Kidney capillary endothelial cell (primary cell): ENCODE data around the gene NYAP2.

ENCODE experiments used
- DNase-seq: peaks from one replicate; pipeline ENCODE4 v3.0.0-alpha.2; 2018; ENCODE audit warnings: low spot score

The NYAP2 gene

DNA sequence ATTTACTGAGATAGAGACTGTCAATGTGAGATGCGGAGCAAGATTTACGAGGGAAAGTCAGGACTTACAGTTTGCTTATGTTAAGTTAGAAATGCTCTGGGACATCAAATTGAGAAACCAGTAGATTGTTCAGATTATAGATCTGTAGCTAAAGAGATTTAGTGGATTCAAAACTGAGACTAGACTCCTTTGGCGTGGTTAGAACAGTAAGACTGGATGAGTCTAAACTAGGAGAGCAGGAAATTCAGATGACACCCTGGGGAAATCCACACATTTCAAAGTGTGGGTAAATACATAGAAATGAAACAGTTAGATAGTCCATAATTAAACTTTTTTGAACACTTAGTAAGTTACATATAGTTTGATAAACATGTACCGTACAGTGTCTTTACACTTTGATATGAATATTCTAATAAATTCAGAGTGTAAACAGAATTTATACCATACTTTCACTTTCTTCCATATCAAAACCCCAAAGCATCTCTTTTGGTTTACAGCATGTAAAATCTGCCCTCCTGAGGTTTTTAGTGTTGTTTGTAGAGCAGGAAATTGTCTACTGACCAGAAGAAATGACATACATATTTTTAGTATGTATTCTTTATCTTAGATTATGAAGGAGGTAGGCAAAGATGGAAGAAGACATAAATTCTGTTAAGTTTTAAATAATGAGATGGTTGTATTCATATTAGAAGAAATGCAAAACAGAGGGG is 231.5 kb downstream of the NYAP2 start:
- no peak for DNase-seq

DNA sequence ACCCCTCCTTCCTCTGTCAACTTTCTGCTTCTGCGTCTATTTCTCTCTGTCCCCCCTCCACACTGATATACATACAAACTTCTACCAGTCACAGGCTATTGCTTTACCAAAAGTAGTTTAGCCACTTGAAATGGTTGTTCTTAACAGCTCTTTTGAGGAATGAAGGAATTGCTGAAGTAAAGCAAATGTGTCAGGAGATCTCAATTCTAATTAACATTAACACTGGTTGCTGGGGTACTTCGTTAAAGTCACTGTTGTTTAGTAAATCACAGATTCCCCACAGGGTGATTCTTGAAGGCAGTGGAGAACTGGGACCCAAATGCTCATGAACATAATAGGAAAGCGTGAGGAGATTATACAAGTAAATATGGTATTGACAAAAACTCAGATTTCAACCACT is 232.8 kb downstream of the NYAP2 start:
- no peak for DNase-seq

DNA sequence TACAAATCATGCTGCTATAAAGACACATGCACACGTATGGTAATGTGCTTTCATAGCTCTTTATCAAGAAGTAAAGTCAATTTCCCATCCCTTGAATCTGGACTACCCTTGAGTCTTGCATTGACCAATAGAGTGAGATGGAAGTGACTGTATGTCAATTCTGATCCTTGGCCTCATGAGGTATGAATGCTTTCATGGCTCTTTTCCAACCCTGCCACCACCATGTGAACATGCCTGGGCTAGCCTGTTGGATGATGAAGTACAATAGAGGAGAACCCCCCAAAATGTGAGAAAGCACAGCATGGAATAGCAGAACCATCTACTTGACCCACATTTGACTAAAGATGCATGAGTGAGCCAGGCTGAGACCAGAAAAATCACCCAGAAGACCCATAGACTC is 237.0 kb downstream of the NYAP2 start:
- DNase-seq = no peak

DNA sequence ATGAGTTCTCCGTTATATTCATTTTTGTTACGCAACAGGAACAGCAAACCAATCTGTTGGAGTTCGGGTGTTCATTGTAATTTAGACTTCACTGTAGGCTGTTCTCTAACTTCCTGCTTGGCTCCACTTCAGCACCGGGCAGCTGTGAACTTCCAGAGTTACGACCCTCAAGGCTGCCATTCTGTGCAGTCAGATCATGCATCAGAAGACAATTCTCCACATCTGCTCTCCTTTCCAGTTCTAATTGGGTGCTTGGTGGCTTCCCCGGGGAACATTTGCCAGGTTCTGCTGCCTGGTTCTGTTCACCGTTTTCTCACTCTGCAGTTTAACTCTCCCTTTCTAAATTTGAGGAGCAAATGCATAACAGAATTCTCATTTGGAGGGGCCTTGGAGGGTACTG is 237.7 kb downstream of the NYAP2 start:
- no peak for DNase-seq

DNA sequence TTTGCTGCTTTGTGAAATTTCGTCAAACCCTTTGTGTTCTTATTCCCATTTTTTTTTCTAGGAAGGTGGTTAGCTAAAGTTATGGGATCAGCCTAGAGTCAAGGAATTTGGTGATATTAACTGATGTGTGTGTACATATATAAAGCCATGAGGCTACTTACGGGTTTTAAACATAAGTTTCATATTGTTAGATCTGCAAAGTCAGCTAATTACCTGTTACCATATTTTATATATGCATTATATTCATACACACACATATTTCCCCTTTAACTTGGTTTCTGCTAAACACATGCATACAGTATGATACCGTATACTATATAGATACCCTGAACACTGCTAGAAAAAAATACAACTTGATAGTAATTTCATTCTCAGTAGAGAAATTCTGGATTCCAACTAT is 241.0 kb downstream of the NYAP2 start:
- no peak for DNase-seq

DNA sequence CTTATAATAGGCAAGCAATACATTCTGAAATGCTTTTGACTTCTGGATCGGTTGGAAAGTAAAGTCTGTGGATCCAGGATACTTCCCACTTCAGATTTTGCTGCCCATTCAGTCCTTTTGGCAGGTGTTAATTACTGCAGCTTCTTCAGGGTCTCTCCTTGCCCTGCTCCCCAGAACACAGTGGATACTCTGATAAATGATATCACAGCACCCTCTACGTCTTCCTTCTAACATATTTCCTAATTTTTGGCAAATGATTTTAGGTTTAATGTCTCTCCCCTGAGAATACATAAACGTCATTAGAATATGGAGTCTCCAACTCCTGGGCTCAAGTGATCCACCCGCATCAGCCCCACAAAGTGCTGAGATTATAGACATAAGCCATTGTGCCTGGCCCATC is 249.8 kb downstream of the NYAP2 start:
- DNase-seq = no peak

DNA sequence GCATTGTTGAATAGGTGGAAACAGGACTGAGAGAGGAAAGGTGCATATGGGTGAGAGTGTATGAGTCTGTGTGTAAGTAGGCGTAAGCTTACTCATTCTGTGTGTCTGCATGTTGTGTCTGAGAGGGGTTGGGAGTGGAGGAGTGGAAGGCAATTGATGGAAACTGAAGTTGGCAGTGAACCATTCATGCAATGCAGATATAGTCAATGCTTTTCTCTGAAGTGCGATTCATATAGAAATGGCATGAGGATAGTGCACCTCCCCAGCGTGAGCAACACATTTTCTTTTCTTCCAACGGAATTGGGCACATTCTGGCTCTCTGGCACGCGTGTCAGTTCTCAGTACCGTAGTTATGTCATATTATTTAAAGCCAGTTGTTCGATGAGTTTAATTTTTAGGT is 250.5 kb downstream of the NYAP2 start:
- no peak for DNase-seq

DNA sequence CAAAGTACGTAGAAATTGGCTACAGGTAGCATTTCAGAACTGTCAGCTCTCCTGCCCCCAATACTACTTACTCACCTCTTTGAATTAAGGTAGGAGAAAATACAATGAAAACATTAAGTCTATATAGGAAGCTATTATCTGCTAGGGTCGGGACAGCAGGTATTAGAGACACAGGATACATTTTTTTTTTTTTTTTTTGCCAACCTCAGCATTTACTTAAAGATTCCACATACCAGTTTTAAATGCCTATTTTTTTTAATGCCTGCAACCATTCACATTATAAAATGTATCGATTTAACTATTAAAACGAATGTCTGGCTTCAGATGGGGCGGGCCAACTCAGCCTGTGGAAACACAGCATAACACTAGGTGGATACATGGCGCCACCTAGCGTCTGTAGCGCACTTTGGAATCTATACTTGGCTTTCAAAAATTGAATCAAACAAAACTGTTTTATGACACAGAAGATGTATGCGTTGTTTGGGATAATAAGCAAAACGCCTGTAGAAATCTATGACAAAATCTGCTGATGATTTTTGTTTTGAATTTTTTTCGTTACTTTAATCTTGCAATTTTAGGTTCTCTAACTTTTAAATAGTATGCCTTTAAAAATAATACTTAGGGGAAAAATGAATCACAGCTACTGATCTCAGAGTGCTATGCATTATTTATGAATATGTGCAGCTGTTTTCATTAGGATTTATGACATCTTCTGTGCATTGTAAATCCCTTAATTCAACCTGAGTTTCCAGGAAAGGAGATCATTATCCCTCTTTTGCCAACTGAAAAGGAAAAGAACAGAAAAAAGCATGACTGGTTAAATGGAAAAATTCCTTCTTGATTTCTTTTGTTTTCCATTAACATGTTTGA is 261.0 kb downstream of the NYAP2 start:
- peak; percentile 59 for DNase-seq

DNA sequence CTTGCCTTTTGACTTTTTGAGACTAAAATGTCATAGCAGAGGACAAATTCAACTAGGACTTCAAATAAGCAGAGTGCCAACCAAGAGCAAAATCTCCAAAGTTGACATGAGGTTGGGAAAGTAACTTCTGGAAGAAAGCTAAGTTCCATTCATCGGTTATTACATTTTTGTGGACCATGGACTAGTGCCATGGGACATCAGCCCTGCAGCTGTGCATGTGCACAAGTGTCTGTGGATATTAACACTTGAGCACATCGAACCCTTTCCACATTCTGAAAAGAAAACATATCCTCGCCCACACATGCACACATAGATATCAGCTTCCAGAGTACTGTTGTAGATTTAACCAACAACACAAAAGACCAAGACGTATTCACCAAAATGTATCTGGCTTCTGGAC is 262.6 kb downstream of the NYAP2 start:
- DNase-seq = no peak

DNA sequence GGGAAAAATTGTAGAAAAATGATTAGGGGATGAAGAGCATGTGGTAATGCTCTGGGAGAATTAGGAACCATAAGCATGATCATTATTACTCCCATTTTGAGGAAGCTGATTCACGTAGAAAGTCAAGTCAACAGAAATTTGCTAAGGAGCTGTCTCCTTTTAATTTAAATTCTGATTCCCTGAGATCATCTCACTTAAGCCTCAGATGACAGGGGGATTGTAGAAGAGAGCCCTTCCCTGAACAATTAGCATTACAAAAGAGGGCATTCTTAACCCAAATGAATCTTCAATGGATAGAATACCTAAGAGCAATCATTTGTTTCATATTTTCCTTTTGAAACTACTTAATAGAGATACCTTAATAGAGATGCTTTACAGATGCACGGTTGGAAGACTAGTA is 267.9 kb downstream of the NYAP2 start:
- no peak for DNase-seq

DNA sequence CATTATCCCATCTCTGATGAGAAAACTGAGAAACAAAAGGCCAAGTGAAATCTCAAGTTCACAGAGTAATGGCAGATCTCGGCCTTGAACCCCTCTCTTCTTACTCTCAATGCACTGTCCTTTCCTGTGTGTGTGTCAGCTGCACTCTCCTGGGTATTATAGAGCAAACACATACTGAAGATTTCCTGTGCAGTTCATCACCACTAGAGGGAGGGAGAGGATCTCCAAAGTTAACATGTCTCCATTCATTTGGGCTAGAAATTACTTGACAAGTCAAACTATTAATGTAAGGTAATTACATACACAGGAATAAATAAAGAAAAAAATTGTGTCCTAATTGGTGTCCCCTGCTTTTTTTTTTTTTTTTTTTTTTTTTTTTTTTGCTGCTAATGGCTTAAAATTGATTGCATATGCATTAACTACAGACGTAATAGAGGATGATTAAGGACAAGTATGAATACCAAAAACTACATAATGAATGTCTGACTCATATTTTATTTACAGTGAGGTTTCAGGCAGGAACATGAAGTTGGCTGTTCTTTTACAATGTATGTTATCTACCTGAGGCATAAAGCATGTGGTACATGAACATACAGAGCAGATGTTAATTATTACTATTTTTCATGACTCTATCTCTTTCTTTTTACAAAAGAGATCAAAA is 269.2 kb downstream of the NYAP2 start:
- DNase-seq = peak; percentile 50

DNA sequence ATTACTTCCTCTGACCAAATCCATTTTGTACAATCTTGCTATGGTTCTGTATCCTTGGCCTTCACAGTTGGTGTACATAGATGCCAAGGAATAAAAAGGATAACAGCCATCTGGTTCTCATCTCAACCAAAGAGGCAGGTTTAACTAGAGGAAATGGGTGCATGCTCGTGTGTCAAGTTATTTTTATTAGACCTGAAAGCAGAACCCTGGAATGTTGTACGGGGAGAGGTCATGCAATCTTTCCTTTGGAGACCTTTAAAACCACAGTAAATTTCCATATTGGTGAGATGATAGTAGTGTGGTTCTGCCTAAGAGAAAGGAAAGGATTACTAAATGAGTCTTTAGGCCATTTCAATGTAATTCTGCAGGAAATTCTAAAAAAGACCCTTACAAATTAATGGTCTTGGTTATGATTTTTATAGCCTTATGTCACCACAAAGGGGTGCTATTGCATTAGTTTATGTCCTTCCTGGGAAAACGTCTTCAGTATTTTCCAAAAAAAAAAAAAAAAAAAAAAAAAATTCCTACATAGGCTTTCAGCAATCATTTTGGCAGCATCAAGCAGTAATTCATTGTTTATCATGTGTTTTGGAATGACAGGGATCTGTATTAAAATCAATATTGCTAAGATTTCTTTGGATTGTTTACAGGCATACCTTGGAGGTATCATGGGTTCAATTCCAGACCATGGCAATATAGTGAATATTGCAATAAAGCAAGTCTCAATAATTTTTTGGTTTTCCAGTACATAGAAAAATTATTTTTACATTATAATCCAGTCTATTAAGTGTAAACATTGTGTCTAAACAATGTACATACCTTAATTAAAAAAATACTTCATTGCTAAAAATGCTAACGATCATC is 270.8 kb downstream of the NYAP2 start:
- peak; percentile 13 for DNase-seq

DNA sequence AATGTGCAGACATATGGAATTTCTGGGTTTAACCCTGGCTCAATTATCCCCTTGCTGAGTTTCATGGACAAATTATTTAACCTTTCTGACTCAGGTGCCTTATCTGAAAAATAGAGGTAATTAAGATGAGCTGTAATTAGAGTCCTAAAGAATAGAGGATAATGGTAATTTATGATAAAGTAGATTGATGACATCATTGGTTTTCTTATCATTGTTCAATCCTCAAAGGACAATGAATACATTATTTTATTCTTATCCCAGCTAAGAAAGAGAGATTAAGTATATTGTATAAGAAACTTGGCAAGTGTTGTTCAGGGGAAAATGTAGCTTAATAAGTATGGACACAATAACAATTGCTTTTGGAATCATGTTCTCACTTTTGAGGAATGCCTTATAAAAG is 279.3 kb downstream of the NYAP2 start:
- no peak for DNase-seq

DNA sequence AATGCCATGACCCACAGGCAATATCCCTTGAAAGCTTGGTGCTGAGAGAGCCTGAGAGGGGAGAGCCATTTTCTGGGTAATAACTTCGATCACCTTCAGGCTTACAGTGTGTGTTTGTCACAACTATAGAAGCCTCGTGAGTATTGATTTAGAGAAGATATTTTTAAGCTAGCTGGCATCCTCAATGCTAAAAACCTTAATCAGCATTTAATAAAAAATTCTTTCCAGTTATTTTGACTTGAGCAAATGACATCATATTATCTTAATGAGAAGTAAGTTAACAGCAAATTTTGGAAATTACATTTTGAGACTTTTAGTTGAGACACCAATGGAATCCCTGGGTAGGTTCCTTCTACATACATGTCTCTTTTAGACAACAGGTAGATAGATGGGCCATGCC is 283.7 kb downstream of the NYAP2 start:
- DNase-seq = no peak

DNA sequence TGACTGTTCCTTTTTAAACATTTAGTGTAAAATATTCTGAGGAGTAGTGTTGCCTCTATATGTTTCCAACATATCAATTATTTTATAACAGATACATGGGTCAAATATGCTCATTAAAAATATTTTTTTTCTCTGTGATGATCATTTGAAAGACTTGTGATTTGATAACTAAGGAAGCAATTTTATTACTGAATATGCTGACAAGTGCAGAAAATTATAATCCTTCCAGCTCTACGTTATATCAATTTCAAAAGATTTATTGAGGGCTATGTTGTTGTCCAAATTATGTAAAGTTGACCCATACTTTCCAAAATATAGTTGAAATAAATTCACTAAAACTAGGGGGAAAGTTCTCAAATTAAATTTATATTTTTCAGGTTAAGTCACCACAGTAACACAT is 290.6 kb downstream of the NYAP2 start:
- no peak for DNase-seq

DNA sequence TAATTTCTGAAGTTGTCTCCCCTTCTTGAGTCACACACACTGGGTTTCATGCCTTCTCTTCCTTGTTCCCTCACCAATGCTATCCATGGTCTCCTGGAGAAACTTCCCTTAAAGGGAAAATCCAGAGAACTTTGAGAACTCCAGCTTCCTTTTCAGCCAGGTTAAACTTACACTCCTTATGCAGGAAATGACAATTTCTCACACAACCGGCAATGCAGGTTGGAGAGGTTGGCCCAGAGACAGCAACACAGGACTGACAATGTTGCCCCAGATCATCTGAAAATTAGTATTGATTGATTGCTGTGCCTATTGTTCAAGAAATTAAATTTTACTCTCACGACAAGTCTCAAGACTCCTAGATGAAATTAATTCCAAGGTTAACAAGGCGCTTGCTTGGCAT is 292.2 kb downstream of the NYAP2 start:
- no peak for DNase-seq

DNA sequence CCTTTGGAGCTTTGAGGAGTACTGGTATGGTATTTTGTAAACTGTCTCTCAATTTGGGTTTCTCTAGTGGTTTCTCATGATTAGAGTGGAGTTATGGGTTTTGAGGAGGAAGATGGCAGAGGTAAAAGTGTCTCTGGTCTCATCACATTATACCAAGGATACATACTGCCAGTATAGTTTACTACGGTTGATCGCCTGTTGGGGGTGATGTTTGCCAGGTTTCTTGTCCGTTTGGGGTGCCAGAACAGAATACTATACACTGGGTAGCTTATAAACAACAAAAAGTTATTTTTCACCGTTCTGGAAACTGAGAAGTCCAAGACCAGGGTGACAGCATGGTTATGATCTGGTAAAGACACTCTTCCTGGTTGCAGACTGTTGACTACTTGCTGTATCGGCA is 293.7 kb downstream of the NYAP2 start:
- no peak for DNase-seq

DNA sequence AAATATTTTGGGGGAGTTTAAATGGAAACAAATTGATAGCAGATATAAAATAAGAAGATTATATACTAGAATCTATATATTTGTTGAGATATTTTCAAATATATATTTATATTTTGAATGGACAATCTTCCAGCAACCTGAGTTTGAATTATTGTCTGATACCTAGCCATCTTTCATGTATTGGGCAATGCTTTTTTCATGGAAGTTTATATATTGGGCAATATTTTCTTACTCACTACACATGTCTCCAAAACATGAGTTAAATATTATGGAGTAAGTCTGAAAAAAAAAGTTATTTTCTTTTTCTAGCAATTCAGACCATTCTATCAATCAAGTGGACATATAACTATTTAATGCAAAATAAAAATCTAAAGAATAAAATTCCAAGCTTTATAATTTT is 295.2 kb downstream of the NYAP2 start:
- DNase-seq = no peak

DNA sequence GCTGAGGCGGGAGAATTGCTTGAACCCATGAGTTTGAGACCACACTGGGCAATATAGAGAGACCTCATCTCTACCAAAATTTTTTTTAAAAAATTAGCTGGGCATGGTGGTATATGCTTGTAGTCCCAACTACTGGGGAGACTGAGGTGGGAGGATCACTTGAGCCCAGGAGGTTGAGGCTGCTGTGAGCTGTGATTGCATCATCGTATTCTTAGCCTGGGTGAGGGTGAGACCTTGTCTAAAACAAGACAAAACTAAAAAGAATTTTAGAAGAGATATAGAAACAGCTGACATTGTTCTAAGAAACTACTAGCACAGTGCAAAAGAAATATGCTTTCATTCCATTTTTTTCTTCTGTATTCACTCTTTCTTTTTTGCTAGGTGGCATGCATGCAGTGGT is 298.4 kb downstream of the NYAP2 start:
- DNase-seq = no peak
